Osteocyte (in vitro differentiated cells): ENCODE data around the gene FXYD4. TPM values are rescaled to one million over a fixed set of nuclear protein-coding genes. Genes with fewer than 3 reads are reported as not detected.

ENCODE experiments used
- DNase-seq: peaks from one replicate; pipeline ENCODE4 v3.0.0; 2021; ENCODE audit warnings: mixed read lengths; ENCODE audit not compliant: unreplicated experiment; ENCODE audit errors: extremely low spot score
- H3K27ac Mint-ChIP-seq: one replicate; pipeline ENCODE4 v1.8.0; 2021; ENCODE audit warnings: mild to moderate bottlenecking, mixed read lengths; ENCODE audit not compliant: unreplicated experiment
- H3K27me3 Mint-ChIP-seq: one replicate; pipeline ENCODE4 v1.8.0; 2021; ENCODE audit warnings: mixed read lengths; ENCODE audit not compliant: unreplicated experiment
- H3K36me3 Mint-ChIP-seq: one replicate; pipeline ENCODE4 v1.8.0; 2021; ENCODE audit warnings: mixed read lengths; ENCODE audit not compliant: unreplicated experiment
- H3K4me1 Mint-ChIP-seq: one replicate; pipeline ENCODE4 v1.8.0; 2021; ENCODE audit warnings: mixed read lengths; ENCODE audit not compliant: unreplicated experiment
- H3K4me3 Mint-ChIP-seq: one replicate; pipeline ENCODE4 v1.8.0; 2021; ENCODE audit warnings: mild to moderate bottlenecking, moderate library complexity, mixed read lengths; ENCODE audit not compliant: unreplicated experiment
- H3K9me3 Mint-ChIP-seq: one replicate; pipeline ENCODE4 v1.8.0; 2021; ENCODE audit warnings: mixed read lengths; ENCODE audit not compliant: unreplicated experiment
- long read RNA-seq: library from polyadenylated mRNA; unstranded; transcript quantifications from one replicate; pipeline ENCODE4 v2.0.0, GENCODE V29; 2021
- total RNA-seq: library from RNA; stranded (reverse); gene quantifications from 2 replicates; pipeline ENCODE4 v1.2.1, GENCODE V29; 2021
- TF ChIP-seq, protein P1 (sequence below): fragments of 200-600 bp; sonication (generic); IDR thresholded peaks from 2 replicates; pipeline ENCODE4 v1.5.0; 2021; ENCODE audit warnings: antibody characterized with exemption, mild to moderate bottlenecking, moderate library complexity

FXYD4 gene, protein sequence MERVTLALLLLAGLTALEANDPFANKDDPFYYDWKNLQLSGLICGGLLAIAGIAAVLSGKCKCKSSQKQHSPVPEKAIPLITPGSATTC
- total RNA-seq = not detected in 2 replicates
- long read RNA-seq = 0 reads

DNA sequence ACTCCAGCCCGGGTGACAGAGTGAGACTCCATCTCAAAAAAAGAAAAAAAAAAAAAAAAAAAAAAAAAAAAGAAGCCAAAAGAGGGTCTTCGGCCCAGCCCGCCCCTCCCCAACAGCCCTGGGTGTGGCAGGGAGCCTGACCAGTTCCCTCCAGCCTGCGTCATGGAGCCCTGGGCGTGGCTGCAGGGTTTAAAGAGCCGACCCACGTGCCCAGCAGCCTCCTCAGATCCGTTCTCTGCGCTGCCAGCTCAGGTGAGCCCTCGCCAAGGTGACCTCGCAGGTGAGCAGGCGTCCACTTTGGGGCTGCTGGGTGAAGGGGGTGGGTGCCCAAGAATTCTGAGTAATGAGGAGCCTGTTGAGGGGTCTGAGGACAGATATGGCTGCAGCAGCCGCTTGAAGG lies at the start of gene FXYD4:
FXYD4 (plus strand) TSS at position 219 of the 400 bp plus-strand sequence. CDS start 2,111 bp downstream, outside the sequence.
- no peaks in the 10 kb centered on the region for H3K27me3 Mint-ChIP-seq
- no peak within 1 kb of the TSS for H3K4me3 Mint-ChIP-seq
- no peaks in the 10 kb centered on the region for H3K4me1 Mint-ChIP-seq
- H3K27ac Mint-ChIP-seq = no peak within 1 kb of the TSS
- TF ChIP-seq, protein P1, sequence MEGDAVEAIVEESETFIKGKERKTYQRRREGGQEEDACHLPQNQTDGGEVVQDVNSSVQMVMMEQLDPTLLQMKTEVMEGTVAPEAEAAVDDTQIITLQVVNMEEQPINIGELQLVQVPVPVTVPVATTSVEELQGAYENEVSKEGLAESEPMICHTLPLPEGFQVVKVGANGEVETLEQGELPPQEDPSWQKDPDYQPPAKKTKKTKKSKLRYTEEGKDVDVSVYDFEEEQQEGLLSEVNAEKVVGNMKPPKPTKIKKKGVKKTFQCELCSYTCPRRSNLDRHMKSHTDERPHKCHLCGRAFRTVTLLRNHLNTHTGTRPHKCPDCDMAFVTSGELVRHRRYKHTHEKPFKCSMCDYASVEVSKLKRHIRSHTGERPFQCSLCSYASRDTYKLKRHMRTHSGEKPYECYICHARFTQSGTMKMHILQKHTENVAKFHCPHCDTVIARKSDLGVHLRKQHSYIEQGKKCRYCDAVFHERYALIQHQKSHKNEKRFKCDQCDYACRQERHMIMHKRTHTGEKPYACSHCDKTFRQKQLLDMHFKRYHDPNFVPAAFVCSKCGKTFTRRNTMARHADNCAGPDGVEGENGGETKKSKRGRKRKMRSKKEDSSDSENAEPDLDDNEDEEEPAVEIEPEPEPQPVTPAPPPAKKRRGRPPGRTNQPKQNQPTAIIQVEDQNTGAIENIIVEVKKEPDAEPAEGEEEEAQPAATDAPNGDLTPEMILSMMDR = no peak
- H3K9me3 Mint-ChIP-seq = no peaks in the 10 kb centered on the region
- no peak for DNase-seq
- H3K36me3 Mint-ChIP-seq = no peaks in the 10 kb centered on the region

DNA sequence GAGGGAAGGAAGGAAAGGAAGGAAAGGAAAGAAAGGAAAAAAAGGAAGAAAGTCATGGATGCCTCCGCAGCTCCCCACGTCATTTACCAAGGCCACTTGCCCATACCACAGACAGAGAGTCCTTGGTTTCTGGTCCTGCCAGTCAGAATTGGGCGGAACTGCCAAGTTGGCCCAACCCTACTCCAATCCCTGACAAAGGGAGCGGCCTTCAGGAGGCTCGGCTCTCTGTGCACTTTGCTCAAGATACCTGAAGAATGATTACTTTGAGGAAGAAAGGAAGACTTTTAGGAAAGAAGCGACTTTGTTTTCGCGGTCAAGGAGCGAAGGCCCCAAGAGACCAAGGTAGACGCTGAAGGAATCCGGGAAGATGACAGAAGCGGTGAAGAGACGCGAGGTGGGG lies 49.1 kb upstream of the FXYD4 start:
- Mint-ChIP-seq H3K27ac (peak overlapping the region; percentile 27), H3K4me3 (no peak overlapping the region), H3K36me3 (no peaks in the 10 kb centered on the region), H3K27me3 (peaks cover 18% of the 10 kb centered on the region), H3K9me3 (no peaks in the 10 kb centered on the region), H3K4me1 (peaks cover 9% of the 10 kb centered on the region)
- TF ChIP-seq, protein P1 = no peak
- no peak for DNase-seq

DNA sequence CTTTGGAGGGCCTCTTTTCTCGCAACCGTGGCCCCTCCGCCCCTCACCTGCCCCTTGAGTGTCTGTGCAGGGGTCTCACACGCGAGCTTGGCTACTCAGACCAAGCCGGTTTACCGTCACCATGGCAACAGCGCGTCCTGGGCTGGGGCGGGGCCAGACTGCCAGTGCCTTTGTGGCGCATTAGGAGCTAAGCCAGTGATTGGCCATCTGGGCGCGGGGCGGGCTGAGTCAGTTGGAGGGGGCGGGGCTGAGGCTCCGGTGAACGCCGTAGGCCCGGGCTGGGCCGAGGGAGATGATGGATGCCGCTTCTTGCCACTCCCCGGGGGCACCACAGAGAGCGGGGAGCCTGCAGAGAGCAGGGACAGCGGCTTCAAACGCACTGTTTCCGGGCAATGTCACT lies 48.7 kb upstream of the FXYD4 start:
- H3K4me1 Mint-ChIP-seq = peaks cover 9% of the 10 kb centered on the region

DNA sequence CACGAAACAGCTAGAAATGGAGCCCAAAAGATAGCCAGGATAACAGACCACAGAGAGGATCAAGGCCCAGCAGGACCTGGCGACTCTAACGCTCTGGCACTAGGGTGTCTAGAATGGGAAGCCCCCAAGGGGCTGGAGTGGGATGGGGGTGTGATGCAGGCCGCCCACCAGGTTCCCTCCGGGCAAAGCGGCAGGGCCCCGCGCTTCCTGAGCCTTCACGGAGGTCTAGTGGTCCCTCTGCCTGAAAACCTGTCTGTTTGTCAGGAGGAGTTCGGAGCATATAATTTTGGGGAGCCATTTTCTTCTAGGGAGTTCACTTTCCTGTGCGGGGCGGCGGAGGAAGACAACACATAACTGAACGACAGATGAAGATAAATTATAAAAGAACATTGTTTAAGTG lies 48.2 kb upstream of the FXYD4 start:
- Mint-ChIP-seq H3K36me3 (no peaks in the 10 kb centered on the region), H3K27me3 (peaks cover 25% of the 10 kb centered on the region), H3K9me3 (no peaks in the 10 kb centered on the region), H3K4me1 (peaks cover 9% of the 10 kb centered on the region), H3K27ac (no peak overlapping the region), H3K4me3 (peak overlapping the region; percentile 55)
- DNase-seq = no peak
- TF ChIP-seq, protein P1 = no peak

More for the DNA sequence above, 48.7 kb upstream of the FXYD4 start:
- H3K27ac Mint-ChIP-seq = peak overlapping the region; percentile 27
- no peaks in the 10 kb centered on the region for H3K36me3 Mint-ChIP-seq
- no peaks in the 10 kb centered on the region for H3K9me3 Mint-ChIP-seq
- peak overlapping the region; percentile 55 for H3K4me3 Mint-ChIP-seq
- H3K27me3 Mint-ChIP-seq = peaks cover 22% of the 10 kb centered on the region
- TF ChIP-seq, protein P1 = no peak
- DNase-seq = peak; percentile 90

DNA sequence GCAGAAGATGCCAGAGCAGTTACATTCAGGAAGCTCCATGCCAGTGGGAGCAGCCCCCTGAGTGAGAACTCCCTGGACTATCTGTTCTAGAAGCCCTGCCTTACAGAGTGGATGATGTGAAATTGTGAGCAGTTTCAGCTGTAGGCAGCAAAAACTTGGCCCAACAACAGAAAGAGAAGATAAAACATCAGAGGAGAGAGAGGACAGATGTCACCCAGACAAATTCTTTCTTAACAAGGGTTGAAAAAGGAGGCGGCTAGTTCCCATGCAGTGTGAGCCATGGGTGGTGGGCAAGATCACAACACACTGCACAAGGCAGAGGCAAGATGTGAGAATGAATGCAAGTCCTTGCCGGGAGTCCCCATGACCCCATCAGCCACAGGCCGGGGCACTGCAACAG lies 46.6 kb upstream of the FXYD4 start:
- H3K27ac Mint-ChIP-seq = no peak overlapping the region

More for the DNA sequence above, 46.6 kb upstream of the FXYD4 start:
- DNase-seq = no peak
- TF ChIP-seq, protein P1 = no peak
- Mint-ChIP-seq H3K36me3 (no peaks in the 10 kb centered on the region), H3K27me3 (peaks cover 25% of the 10 kb centered on the region), H3K4me1 (peaks cover 9% of the 10 kb centered on the region), H3K9me3 (no peaks in the 10 kb centered on the region), H3K4me3 (no peak overlapping the region)
